22Rv1 (cell line): ENCODE data around the gene RABGAP1L.

Experiments
- ZFX ChIP-seq: fragments of 450-650 bp; IDR thresholded peaks from 2 replicates; pipeline ENCODE4 v1.6.1; 2017; ENCODE audit warnings: antibody characterized with exemption, borderline replicate concordance
- TF ChIP-seq, protein P1 (sequence below): fragments of 450-650 bp; IDR thresholded peaks from 2 replicates; pipeline ENCODE4 v1.5.1; 2017; ENCODE audit warnings: mild to moderate bottlenecking

DNA sequence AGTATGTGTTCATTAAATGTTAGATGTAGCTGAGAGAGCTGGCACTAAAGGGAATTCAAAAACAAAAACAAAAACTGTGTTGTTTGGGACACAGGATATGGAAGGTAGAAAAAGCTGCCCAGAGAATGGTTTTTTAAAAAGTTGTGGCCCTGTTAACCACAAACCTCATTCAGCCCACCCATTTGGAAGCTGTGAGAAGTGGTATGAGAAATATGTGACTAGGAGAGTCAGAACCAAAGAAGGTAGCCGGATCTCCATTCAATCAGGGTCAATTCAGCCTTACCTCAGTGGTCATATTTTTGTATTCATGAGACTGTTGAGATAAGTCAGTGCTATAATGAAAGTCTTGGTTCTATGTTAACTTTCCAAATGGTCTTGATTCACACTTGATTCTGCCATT, 810.7 kb downstream of the RABGAP1L start:
- TF ChIP-seq, protein P1, sequence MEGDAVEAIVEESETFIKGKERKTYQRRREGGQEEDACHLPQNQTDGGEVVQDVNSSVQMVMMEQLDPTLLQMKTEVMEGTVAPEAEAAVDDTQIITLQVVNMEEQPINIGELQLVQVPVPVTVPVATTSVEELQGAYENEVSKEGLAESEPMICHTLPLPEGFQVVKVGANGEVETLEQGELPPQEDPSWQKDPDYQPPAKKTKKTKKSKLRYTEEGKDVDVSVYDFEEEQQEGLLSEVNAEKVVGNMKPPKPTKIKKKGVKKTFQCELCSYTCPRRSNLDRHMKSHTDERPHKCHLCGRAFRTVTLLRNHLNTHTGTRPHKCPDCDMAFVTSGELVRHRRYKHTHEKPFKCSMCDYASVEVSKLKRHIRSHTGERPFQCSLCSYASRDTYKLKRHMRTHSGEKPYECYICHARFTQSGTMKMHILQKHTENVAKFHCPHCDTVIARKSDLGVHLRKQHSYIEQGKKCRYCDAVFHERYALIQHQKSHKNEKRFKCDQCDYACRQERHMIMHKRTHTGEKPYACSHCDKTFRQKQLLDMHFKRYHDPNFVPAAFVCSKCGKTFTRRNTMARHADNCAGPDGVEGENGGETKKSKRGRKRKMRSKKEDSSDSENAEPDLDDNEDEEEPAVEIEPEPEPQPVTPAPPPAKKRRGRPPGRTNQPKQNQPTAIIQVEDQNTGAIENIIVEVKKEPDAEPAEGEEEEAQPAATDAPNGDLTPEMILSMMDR = no peak
- no peak for TF ChIP-seq ZFX
